ENCODE measurements around the gene DPT.

Gene DPT

DNA sequence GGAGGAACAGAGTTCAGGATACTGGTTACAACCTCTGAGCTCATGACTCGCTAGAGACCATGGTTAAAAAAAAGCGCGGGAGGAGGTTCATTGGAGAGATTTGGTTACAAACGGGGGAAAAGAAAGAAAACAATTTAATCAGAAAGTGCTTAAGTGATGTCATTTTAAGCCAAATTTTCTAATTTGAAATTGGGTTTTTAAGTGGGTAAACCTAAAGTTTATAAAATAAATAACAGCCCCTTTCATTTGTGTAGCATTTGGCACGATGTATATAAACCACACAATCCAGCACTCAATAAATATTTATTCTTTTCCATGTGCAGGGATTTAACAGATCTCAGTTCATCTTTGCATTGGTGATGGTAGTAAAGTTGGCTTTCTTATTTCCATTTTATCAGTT, 7.0 kb upstream of the DPT start:
- Histone ChIP-seq H3K36me3 (no peaks in the 10 kb centered on the region), H3K4me1 (no peaks in the 10 kb centered on the region), H3K9me3 (no peaks in the 10 kb centered on the region), H3K27me3 (no peaks in the 10 kb centered on the region), H3K4me3 (no peak overlapping the region), H3K27ac (no peak overlapping the region)
- intact Hi-C loops (cut with DNase I; ENCODE audit: low total_unique reads) = no loop called here
- no peak for DNase-seq
- TF ChIP-seq, protein P1, sequence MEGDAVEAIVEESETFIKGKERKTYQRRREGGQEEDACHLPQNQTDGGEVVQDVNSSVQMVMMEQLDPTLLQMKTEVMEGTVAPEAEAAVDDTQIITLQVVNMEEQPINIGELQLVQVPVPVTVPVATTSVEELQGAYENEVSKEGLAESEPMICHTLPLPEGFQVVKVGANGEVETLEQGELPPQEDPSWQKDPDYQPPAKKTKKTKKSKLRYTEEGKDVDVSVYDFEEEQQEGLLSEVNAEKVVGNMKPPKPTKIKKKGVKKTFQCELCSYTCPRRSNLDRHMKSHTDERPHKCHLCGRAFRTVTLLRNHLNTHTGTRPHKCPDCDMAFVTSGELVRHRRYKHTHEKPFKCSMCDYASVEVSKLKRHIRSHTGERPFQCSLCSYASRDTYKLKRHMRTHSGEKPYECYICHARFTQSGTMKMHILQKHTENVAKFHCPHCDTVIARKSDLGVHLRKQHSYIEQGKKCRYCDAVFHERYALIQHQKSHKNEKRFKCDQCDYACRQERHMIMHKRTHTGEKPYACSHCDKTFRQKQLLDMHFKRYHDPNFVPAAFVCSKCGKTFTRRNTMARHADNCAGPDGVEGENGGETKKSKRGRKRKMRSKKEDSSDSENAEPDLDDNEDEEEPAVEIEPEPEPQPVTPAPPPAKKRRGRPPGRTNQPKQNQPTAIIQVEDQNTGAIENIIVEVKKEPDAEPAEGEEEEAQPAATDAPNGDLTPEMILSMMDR (IDR thresholded peaks at IDR 0.05) = no peak

DNA sequence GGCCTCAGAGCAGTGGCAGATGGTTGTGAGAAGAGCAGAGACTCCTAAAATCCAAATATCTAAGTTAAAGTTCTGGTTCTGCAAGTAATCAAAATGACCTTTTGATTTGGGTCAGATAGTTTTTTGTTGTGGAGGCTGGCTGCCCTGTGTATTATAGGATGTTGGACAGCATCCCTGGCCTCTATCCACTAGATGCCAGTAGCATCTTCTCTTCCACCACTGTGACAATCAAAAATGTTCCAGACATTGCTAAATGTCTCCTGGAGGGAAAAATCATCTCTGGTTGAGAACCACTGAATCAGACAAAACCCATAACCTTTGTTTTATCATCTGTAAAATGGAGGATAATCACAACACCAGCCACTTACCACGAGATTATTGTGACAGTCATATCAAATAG, 5.9 kb upstream of the DPT start:
- H3K36me3 ChIP-seq = no peaks in the 10 kb centered on the region
- no peaks in the 10 kb centered on the region for H3K9me3 ChIP-seq
- no peak overlapping the region for H3K27ac ChIP-seq
- H3K4me1 ChIP-seq = no peaks in the 10 kb centered on the region
- TF ChIP-seq, protein P1 (IDR thresholded peaks at IDR 0.05) = no peak
- intact Hi-C loops (cut with DNase I; ENCODE audit: low total_unique reads) = no loop called here
- no peaks in the 10 kb centered on the region for H3K27me3 ChIP-seq
- no peak overlapping the region for H3K4me3 ChIP-seq
- no peak for DNase-seq

DNA sequence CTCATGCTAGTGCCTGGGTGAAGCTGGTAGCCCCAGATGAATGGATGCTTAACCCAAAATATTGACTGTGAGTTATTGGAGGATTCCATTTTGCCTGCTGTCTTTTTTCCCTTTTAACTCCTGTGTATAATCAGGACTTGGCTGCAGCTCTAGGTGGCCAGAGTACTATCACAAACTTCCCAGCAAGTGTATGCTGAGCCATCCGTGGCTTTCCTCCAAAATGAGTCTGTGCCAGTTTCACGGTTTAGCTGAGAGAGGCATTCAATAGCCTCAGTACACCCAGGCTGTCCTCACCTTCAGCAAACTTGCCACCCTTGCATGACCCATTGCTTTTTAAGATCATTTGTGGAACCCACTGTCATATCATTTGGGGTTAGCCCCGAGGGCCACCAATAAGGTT, 5.3 kb upstream of the DPT start:
- H3K27ac ChIP-seq = no peak overlapping the region

DNA sequence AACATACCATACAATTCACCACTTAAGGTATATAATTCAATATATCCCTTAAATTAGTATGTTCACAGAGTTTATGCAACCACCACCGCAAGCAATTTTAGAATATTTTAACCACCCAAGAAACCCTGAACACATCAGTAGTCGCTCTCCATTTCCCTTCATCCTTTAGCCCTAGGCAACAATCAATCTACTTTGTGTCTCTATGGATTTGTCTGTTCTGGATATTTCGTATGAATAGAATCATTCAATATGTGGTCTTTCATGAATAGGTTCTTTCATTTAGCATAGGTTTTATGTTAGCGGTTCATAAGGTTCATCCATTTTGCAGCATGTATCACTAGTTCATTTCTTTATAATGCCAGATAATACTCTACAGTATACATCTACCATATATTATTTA, 4.2 kb upstream of the DPT start:
- intact Hi-C loops (cut with DNase I; ENCODE audit: low total_unique reads) = no loop called here
- no peak for DNase-seq
- H3K4me1 ChIP-seq = peaks cover 0 to 9% (median 0%) of the 10 kb centered on the region in 4 donors
- H3K9me3 ChIP-seq = no peaks in the 10 kb centered on the region
- no peaks in the 10 kb centered on the region for H3K27me3 ChIP-seq
- TF ChIP-seq, protein P1 (IDR thresholded peaks at IDR 0.05) = no peak
- no peak overlapping the region for H3K4me3 ChIP-seq
- no peaks in the 10 kb centered on the region for H3K36me3 ChIP-seq
- no peak overlapping the region for H3K27ac ChIP-seq

More for the DNA sequence above, 5.3 kb upstream of the DPT start:
- TF ChIP-seq, protein P1 (IDR thresholded peaks at IDR 0.05) = no peak
- intact Hi-C loops (cut with DNase I; ENCODE audit: low total_unique reads) = no loop called here
- Histone ChIP-seq H3K27me3 (no peaks in the 10 kb centered on the region), H3K36me3 (no peaks in the 10 kb centered on the region), H3K4me3 (no peak overlapping the region), H3K4me1 (no peaks in the 10 kb centered on the region), H3K9me3 (no peaks in the 10 kb centered on the region)
- DNase-seq = no peak

DNA sequence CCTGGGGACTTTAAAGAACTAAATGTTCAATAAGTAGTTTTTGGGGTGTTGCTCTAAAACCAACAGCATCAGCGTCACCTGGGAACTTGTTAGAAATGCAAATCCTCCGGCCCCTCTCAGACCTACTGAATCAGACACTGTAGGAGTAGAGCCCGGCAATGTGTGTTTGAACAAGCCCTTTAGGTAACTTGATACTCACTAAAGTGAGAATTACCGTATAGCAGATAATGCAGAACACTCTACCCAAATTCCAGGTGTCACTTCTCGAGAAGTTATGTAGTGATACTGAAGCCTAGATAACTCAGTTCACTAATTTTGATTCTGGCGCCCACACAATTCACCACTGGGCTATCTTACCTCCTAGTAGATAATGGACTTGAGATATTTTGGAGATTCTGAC, 3.7 kb upstream of the DPT start:
- H3K9me3 ChIP-seq = no peaks in the 10 kb centered on the region
- peaks cover 0 to 9% (median 0%) of the 10 kb centered on the region in 4 donors for H3K4me1 ChIP-seq
- intact Hi-C loops (cut with DNase I; ENCODE audit: low total_unique reads) = no loop called here
- no peak for DNase-seq
- no peaks in the 10 kb centered on the region for H3K36me3 ChIP-seq
- TF ChIP-seq, protein P1 (IDR thresholded peaks at IDR 0.05) = no peak
- no peak overlapping the region for H3K4me3 ChIP-seq
- no peak overlapping the region for H3K27ac ChIP-seq
- H3K27me3 ChIP-seq = no peaks in the 10 kb centered on the region
